Tibial nerve (tissue), 3 donors: ENCODE data around the gene CCDC60.

Source experiments
- CTCF ChIP-seq, 5 experiments: fragments of 200-600 bp in 3 of 5; fragments of 450-650 bp in 2 of 5; sonication (generic) in 3 of 5; IDR thresholded peaks; one replicate each; pipeline ENCODE4 v1.5.1; 2016 to 2019; ENCODE audit warnings: antibody characterized with exemption in 5 of 5, mild to moderate bottlenecking in 3 of 5, moderate library complexity in 2 of 5
- POLR2A ChIP-seq, 2 donors: fragments of 450-650 bp; IDR thresholded peaks; one replicate each; pipeline ENCODE4 v1.6.1; 2017; ENCODE audit warnings: antibody characterized with exemption in 2 of 2, mild to moderate bottlenecking in 2 of 2, moderate library complexity in 2 of 2

GRCh38 chr12:119463211-119463926, 128.8 kb downstream of the CCDC60 start:
- no peak for TF ChIP-seq POLR2A (IDR thresholded peaks at IDR 0.05)
- TF ChIP-seq CTCF (IDR thresholded peaks at IDR 0.05) = no peak
